OCI-LY7 (cell line): Measurements from ENCODE around the gene L1TD1.

ENCODE experiments used
- CTCF ChIP-seq: fragments of 200-600 bp; sonication (generic); conservative IDR thresholded peaks from 2 replicates; pipeline ENCODE4 v1.5.1; 2014; ENCODE audit warnings: mild to moderate bottlenecking, antibody characterized with exemption, low read length, moderate library complexity, mixed read lengths
- EZH2phosphoT487 ChIP-seq: fragments of 200-600 bp; sonication (generic); IDR thresholded peaks from 2 replicates; pipeline ENCODE4 v1.6.1; 2018; ENCODE audit warnings: low read depth, borderline replicate concordance, mild to moderate bottlenecking, mixed run types, antibody characterized with exemption, low read length, moderate library complexity, mixed read lengths

GRCh38 chr1:62230718-62231117 lies 36.1 kb downstream of the L1TD1 start:
- TF ChIP-seq EZH2phosphoT487 (no peak), CTCF (no peak)
